SK-N-SH (cell line): ENCODE measurements around the gene SCD. TPM values are rescaled to one million over a fixed set of nuclear protein-coding genes. Genes with fewer than 3 reads are reported as not detected.

Experiments
- CTCF ChIA-PET: fragments of 300-600, 350-600 bp; formaldehyde crosslinking; extraction: SDS; loops from one replicate; lab custom pipeline; 2021; lab: Yijun Ruan, JAX
- POLR2A ChIA-PET: fragments of 350-600 bp; sonication (Branson Sonifier 250); formaldehyde crosslinking; extraction: SDS; loops from one replicate; lab custom pipeline; 2020; ENCODE audit warnings: antibody characterized with exemption, inconsistent platforms; lab: Yijun Ruan, JAX
- DNase-seq: peaks from one replicate; pipeline ENCODE4 v3.0.0; 2012
- H2AFZ ChIP-seq: fragments of 200-600 bp; sonication (generic); 2 replicates; pipeline ENCODE4 v1.8.1; 2016; ENCODE audit warnings: antibody characterized with exemption, mild to moderate bottlenecking, low read depth
- H3F3A ChIP-seq: fragments of 200-600 bp; sonication (generic); replicated peaks from 2 replicates; pipeline ENCODE3; 2016; ENCODE audit warnings: antibody characterized with exemption, mild to moderate bottlenecking; ENCODE audit not compliant: insufficient read depth
- H3K27ac ChIP-seq, 2 experiments: fragments of 200-500 bp in 1 of 2; fragments of 200-600 bp in 1 of 2; sonication (Bioruptor generic) in 1 of 2; sonication (generic), shearing (Covaris generic) in 1 of 2; 2 replicates each; pipeline versions ENCODE4 v1.5.1 to v1.6.1; 2014 to 2016; ENCODE audit warnings: low read depth in 2 of 2, inconsistent platforms in 1 of 2, low read length in 1 of 2, mild to moderate bottlenecking in 1 of 2, mixed read lengths in 1 of 2
- H3K27me3 ChIP-seq: fragments of 200-600 bp; sonication (generic), shearing (Covaris generic); 2 replicates; pipeline ENCODE4 v1.6.1; 2016; ENCODE audit warnings: mixed run types; ENCODE audit not compliant: insufficient read depth
- H3K36me3 ChIP-seq, 2 experiments: fragments of 200-500 bp in 1 of 2; fragments of 200-600 bp in 1 of 2; sonication (Bioruptor generic) in 1 of 2; sonication (generic) in 1 of 2; replicated peaks in 1 of 2; 2 replicates each; pipeline versions ENCODE3 to v1.5.1; 2014 to 2016; ENCODE audit warnings: low read length in 1 of 2, mild to moderate bottlenecking in 1 of 2; ENCODE audit not compliant: insufficient read depth in 2 of 2, control insufficient read depth in 1 of 2
- H3K4me1 ChIP-seq, 2 experiments: fragments of 200-500 bp in 1 of 2; fragments of 200-600 bp in 1 of 2; sonication (Bioruptor generic) in 1 of 2; sonication (generic), shearing (Covaris generic) in 1 of 2; 2 replicates each; pipeline versions ENCODE4 v1.5.1 to v1.6.1; 2014 to 2016; ENCODE audit warnings: low read depth in 1 of 2, low read length in 1 of 2, mixed run types in 1 of 2; ENCODE audit not compliant: insufficient read depth in 2 of 2, control insufficient read depth in 1 of 2
- H3K4me2 ChIP-seq: fragments of 200-600 bp; sonication (generic), shearing (Covaris generic); 2 replicates; pipeline ENCODE4 v1.6.1; 2017; ENCODE audit warnings: mixed run types
- H3K4me3 ChIP-seq, 2 experiments: fragments of 200-500 bp in 1 of 2; fragments of 200-600 bp in 1 of 2; sonication (Bioruptor generic) in 1 of 2; sonication (generic), shearing (Covaris generic) in 1 of 2; 2 replicates each; pipeline versions ENCODE4 v1.5.1 to v1.8.1; 2014 to 2016; ENCODE audit warnings: low read depth in 2 of 2, inconsistent platforms in 1 of 2, low read length in 1 of 2, mild to moderate bottlenecking in 1 of 2, mixed read lengths in 1 of 2, moderate library complexity in 1 of 2
- H3K79me2 ChIP-seq: fragments of 200-600 bp; sonication (generic); 2 replicates; pipeline ENCODE4 v1.8.1; 2017; ENCODE audit warnings: mild to moderate bottlenecking; ENCODE audit not compliant: insufficient read depth
- H3K9ac ChIP-seq: fragments of 200-600 bp; sonication (generic); 2 replicates; pipeline ENCODE4 v1.6.1; 2017; ENCODE audit warnings: mixed run types
- H3K9me2 ChIP-seq: fragments of 200-600 bp; sonication (generic); 2 replicates; pipeline ENCODE4 v1.6.1; 2017; ENCODE audit warnings: mixed run types
- H3K9me3 ChIP-seq: fragments of 200-600 bp; sonication (generic); 2 replicates; pipeline ENCODE4 v1.6.1; 2017; ENCODE audit warnings: mixed run types, mild to moderate bottlenecking, moderate library complexity
- H4K20me1 ChIP-seq: fragments of 200-600 bp; sonication (generic); 2 replicates; pipeline ENCODE4 v1.6.1; 2017; ENCODE audit warnings: mild to moderate bottlenecking, mixed run types; ENCODE audit not compliant: insufficient read depth
- ELF1 ChIP-seq: IDR thresholded peaks from 2 replicates; pipeline ENCODE4 v1.4.0; 2012
- EP300 ChIP-seq, 2 experiments: IDR thresholded peaks; 2 replicates each; pipeline versions ENCODE4 v1.4.0 to v1.6.1; 2012; ENCODE audit warnings: borderline replicate concordance in 1 of 2, low read depth in 1 of 2, low read length in 1 of 2
- FOSL2 ChIP-seq: IDR thresholded peaks from 2 replicates; pipeline ENCODE4 v1.4.0; 2012; ENCODE audit warnings: low read depth, mild to moderate bottlenecking, moderate library complexity, borderline replicate concordance
- FOXJ3 ChIP-seq: sonication (generic); formaldehyde crosslinking; IDR thresholded peaks from 2 replicates; pipeline ENCODE4 v1.5.1; 2020; ENCODE audit warnings: mild to moderate bottlenecking, missing genetic modification reagents
- FOXM1 ChIP-seq: IDR thresholded peaks from 2 replicates; pipeline ENCODE4 v1.4.0; 2012; ENCODE audit warnings: low read depth, mild to moderate bottlenecking
- GABPA ChIP-seq: IDR thresholded peaks from 2 replicates; pipeline ENCODE4 v1.4.0; 2012; ENCODE audit warnings: low read depth, mild to moderate bottlenecking
- JUND ChIP-seq: IDR thresholded peaks from 2 replicates; pipeline ENCODE4 v1.4.0; 2012
- MEF2A ChIP-seq: IDR thresholded peaks from 2 replicates; pipeline ENCODE4 v1.4.0; 2012; ENCODE audit warnings: low read depth, borderline replicate concordance
- MXI1 ChIP-seq: IDR thresholded peaks from 2 replicates; pipeline ENCODE4 v1.6.1; 2012; ENCODE audit warnings: mild to moderate bottlenecking, low read depth, low read length, improper control_type of control experiment
- NFIC ChIP-seq: IDR thresholded peaks from 2 replicates; pipeline ENCODE4 v1.4.0; 2012; ENCODE audit warnings: borderline replicate concordance
- NRF1 ChIP-seq: IDR thresholded peaks from 2 replicates; pipeline ENCODE4 v1.6.1; 2012; ENCODE audit warnings: low read depth, mild to moderate bottlenecking, low read length
- RAD21 ChIP-seq: IDR thresholded peaks from 2 replicates; pipeline ENCODE4 v1.6.1; 2012; ENCODE audit warnings: mild to moderate bottlenecking, low read length
- RFX5 ChIP-seq: IDR thresholded peaks from 2 replicates; pipeline ENCODE4 v1.6.1; 2012; ENCODE audit warnings: mild to moderate bottlenecking, improper control_type of control experiment, low read length
- SIN3A ChIP-seq: IDR thresholded peaks from 2 replicates; pipeline ENCODE4 v1.6.1; 2012; ENCODE audit warnings: low read depth, mild to moderate bottlenecking, low read length, moderate library complexity, borderline replicate concordance
- SMC3 ChIP-seq: IDR thresholded peaks from 2 replicates; pipeline ENCODE4 v1.6.1; 2012; ENCODE audit warnings: low read depth, low read length, improper control_type of control experiment
- TCF12 ChIP-seq: IDR thresholded peaks from 2 replicates; pipeline ENCODE4 v1.4.0; 2012
- TEAD4 ChIP-seq: IDR thresholded peaks from 2 replicates; pipeline ENCODE4 v1.4.0; 2012; ENCODE audit warnings: mild to moderate bottlenecking, borderline replicate concordance; ENCODE audit not compliant: insufficient read depth
- YY1 ChIP-seq: IDR thresholded peaks from 2 replicates; pipeline ENCODE4 v1.4.0; 2012; ENCODE audit warnings: low read depth, mild to moderate bottlenecking
- WGBS: methylation state at CpG from one replicate; pipeline ENCODE4 v1.1.6; 2017; ENCODE audit warnings: low lambda C conversion rate; 5-methylcytosine and 5-hydroxymethylcytosine counted together
- polyA plus RNA-seq, 3 experiments: library from polyadenylated mRNA; depleted of rRNA; stranded (reverse); fragments of >200 nt; gene quantifications; 2 replicates each; pipeline ENCODE4 v1.2.3, GENCODE V29; 2012
- TF ChIP-seq, protein P1 (sequence below): IDR thresholded peaks from 2 replicates; pipeline ENCODE4 v1.4.0; 2012; ENCODE audit warnings: low read depth, borderline replicate concordance
- TF ChIP-seq, protein P2 (sequence below): fragments of 150-350 bp; IDR thresholded peaks from 2 replicates; pipeline ENCODE4 v1.6.1; 2017; ENCODE audit warnings: antibody characterized with exemption, low read length, low read depth, borderline replicate concordance
- TF ChIP-seq, protein P3 (sequence below): IDR thresholded peaks from 2 replicates; pipeline ENCODE4 v1.6.1; 2012; ENCODE audit warnings: mild to moderate bottlenecking, low read depth, low read length, moderate library complexity
- TF ChIP-seq, protein P4 (sequence below): IDR thresholded peaks from 2 replicates; pipeline ENCODE4 v1.4.0; 2012; ENCODE audit warnings: low read depth, borderline replicate concordance
- TF ChIP-seq, protein P5 (sequence below): IDR thresholded peaks from 2 replicates; pipeline ENCODE4 v1.4.0; 2012; ENCODE audit warnings: low read depth

Gene SCD
- polyA plus RNA-seq, 1 of the 3 experiments (the other 2 are of a cell fraction) = 19.7 TPM

DNA sequence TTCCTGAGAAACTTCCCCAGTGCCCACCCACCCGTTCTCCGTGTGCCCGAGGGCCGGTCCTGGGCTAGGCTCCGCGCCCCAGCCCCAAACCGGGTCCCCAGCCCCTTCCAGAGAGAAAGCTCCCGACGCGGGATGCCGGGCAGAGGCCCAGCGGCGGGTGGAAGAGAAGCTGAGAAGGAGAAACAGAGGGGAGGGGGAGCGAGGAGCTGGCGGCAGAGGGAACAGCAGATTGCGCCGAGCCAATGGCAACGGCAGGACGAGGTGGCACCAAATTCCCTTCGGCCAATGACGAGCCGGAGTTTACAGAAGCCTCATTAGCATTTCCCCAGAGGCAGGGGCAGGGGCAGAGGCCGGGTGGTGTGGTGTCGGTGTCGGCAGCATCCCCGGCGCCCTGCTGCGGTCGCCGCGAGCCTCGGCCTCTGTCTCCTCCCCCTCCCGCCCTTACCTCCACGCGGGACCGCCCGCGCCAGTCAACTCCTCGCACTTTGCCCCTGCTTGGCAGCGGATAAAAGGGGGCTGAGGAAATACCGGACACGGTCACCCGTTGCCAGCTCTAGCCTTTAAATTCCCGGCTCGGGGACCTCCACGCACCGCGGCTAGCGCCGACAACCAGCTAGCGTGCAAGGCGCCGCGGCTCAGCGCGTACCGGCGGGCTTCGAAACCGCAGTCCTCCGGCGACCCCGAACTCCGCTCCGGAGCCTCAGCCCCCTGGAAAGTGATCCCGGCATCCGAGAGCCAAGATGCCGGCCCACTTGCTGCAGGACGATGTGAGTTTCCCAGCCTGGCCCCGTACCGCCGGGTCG is at the start of gene SCD (continued):
- TF ChIP-seq FOXJ3 (CRISPR knock-in tag) = no peak
- TF ChIP-seq EP300 (IDR thresholded peaks at IDR 0.05; ENCODE audit: borderline replicate concordance in 1 of 2, low read depth in 1 of 2, low read length in 1 of 2) = 0 out of 4 replicates have a peak, but pooled peaks of 1 of the 2 experiments have one; percentile 10
- TF ChIP-seq MEF2A = no peak
- TF ChIP-seq FOSL2 = no peak
- no peak for TF ChIP-seq TCF12
- no peak for TF ChIP-seq TEAD4
- no peak for TF ChIP-seq ELF1
- TF ChIP-seq JUND = no peak
- TF ChIP-seq, protein P1, sequence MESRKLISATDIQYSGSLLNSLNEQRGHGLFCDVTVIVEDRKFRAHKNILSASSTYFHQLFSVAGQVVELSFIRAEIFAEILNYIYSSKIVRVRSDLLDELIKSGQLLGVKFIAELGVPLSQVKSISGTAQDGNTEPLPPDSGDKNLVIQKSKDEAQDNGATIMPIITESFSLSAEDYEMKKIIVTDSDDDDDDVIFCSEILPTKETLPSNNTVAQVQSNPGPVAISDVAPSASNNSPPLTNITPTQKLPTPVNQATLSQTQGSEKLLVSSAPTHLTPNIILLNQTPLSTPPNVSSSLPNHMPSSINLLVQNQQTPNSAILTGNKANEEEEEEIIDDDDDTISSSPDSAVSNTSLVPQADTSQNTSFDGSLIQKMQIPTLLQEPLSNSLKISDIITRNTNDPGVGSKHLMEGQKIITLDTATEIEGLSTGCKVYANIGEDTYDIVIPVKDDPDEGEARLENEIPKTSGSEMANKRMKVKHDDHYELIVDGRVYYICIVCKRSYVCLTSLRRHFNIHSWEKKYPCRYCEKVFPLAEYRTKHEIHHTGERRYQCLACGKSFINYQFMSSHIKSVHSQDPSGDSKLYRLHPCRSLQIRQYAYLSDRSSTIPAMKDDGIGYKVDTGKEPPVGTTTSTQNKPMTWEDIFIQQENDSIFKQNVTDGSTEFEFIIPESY = no peak
- TF ChIP-seq, protein P2, sequence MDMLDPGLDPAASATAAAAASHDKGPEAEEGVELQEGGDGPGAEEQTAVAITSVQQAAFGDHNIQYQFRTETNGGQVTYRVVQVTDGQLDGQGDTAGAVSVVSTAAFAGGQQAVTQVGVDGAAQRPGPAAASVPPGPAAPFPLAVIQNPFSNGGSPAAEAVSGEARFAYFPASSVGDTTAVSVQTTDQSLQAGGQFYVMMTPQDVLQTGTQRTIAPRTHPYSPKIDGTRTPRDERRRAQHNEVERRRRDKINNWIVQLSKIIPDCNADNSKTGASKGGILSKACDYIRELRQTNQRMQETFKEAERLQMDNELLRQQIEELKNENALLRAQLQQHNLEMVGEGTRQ = no peak

DNA sequence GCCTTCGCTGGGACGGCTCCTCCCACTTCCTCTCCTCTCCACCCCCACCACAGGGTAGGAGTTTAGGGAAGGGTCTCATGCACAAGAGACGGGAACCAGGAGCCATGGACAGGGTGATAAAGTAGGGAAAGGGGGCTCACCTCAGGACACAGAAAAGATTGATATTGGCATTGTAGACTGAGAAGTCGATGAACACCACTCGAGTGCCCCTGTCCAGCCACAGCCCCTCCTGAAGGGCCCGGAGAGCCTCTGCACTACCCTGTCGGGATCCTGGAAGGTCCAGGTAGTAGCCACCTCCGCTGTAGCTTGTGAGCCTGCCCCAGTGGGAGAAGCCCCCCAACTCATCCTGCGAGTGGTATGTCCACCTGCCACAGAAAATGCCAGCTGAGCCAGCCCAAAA is 49.8 kb upstream of the SCD start:
- Histone ChIP-seq H3K9me2 (no peaks in the 10 kb centered on the region), H3K79me2 (no peaks in the 10 kb centered on the region), H3K27ac (no peak overlapping the region), H3K36me3 (no peaks in the 10 kb centered on the region), H4K20me1 (no peaks in the 10 kb centered on the region), H2AFZ (no peak overlapping the region), H3F3A (no peaks in the 10 kb centered on the region), H3K9me3 (no peaks in the 10 kb centered on the region), H3K4me2 (no peak overlapping the region), H3K4me1 (no peaks in the 10 kb centered on the region), H3K4me3 (no peak overlapping the region), H3K9ac (no peak overlapping the region), H3K27me3 (peaks cover 49% of the 10 kb centered on the region; the same call in 1 of the 2 replicates)
- CTCF ChIA-PET = interaction anchor here (1.3 kb wide), 1 partner anchor 137 kb away, joined by 4 read pairs; no protein-coding TSS in a partner anchor
- WGBS = 20% methylated on average over 9 of the region's 9 CpGs
- POLR2A ChIA-PET = no interaction called here
- no peak for DNase-seq
- TF ChIP-seq SIN3A (no peak), GABPA (no peak), NFIC (no peak), FOXM1 (no peak), TCF12 (no peak), SMC3 (no peak), MXI1 (no peak), RFX5 (no peak), NRF1 (no peak), FOSL2 (no peak), YY1 (no peak), FOXJ3 (CRISPR knock-in tag) (no peak), RAD21 (no peak), EP300 (IDR thresholded peaks at IDR 0.05; ENCODE audit: borderline replicate concordance in 1 of 2, low read depth in 1 of 2, low read length in 1 of 2) (no peak), ELF1 (no peak)
- TF ChIP-seq, protein P3, sequence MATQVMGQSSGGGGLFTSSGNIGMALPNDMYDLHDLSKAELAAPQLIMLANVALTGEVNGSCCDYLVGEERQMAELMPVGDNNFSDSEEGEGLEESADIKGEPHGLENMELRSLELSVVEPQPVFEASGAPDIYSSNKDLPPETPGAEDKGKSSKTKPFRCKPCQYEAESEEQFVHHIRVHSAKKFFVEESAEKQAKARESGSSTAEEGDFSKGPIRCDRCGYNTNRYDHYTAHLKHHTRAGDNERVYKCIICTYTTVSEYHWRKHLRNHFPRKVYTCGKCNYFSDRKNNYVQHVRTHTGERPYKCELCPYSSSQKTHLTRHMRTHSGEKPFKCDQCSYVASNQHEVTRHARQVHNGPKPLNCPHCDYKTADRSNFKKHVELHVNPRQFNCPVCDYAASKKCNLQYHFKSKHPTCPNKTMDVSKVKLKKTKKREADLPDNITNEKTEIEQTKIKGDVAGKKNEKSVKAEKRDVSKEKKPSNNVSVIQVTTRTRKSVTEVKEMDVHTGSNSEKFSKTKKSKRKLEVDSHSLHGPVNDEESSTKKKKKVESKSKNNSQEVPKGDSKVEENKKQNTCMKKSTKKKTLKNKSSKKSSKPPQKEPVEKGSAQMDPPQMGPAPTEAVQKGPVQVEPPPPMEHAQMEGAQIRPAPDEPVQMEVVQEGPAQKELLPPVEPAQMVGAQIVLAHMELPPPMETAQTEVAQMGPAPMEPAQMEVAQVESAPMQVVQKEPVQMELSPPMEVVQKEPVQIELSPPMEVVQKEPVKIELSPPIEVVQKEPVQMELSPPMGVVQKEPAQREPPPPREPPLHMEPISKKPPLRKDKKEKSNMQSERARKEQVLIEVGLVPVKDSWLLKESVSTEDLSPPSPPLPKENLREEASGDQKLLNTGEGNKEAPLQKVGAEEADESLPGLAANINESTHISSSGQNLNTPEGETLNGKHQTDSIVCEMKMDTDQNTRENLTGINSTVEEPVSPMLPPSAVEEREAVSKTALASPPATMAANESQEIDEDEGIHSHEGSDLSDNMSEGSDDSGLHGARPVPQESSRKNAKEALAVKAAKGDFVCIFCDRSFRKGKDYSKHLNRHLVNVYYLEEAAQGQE = no peak
- TF ChIP-seq, protein P2 = no peak
- TF ChIP-seq, protein P4, sequence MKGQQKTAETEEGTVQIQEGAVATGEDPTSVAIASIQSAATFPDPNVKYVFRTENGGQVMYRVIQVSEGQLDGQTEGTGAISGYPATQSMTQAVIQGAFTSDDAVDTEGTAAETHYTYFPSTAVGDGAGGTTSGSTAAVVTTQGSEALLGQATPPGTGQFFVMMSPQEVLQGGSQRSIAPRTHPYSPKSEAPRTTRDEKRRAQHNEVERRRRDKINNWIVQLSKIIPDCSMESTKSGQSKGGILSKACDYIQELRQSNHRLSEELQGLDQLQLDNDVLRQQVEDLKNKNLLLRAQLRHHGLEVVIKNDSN = no peak
- TF ChIP-seq, protein P5, sequence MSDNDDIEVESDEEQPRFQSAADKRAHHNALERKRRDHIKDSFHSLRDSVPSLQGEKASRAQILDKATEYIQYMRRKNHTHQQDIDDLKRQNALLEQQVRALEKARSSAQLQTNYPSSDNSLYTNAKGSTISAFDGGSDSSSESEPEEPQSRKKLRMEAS = no peak
